ELF-1 (cell line): Measurements from ENCODE around the gene TAB2.
"Not testable (repeated sequence)": the region's sequence is repeated elsewhere in the genome, so short reads cannot be mapped to it uniquely, and the experiment has no call there.

Experiments used
- DNase-seq: peaks from one replicate; pipeline ENCODE4 v3.0.0-alpha.2; 2016; ENCODE audit warnings: low read depth, low spot score

Gene TAB2

GRCh38 chr6:149311766-149312165, 5.7 kb upstream of the TAB2 start:
- no peak for DNase-seq

- DNase-seq: no peak
These were observed 4.4 kb upstream of the TAB2 start for GRCh38 chr6:149313070-149313469.

- no peak for DNase-seq
These were observed 3.7 kb upstream of the TAB2 start for GRCh38 chr6:149313861-149314260.

GRCh38 chr6:149314325-149314905, 3.1 kb upstream of the TAB2 start:
- DNase-seq: no peak

- no peak for DNase-seq
These were observed 1.3 kb upstream of the TAB2 start for GRCh38 chr6:149316108-149316727.

- peak; percentile 96 for DNase-seq
These were observed 520 bp upstream of the TAB2 start for GRCh38 chr6:149316740-149317643.

GRCh38 chr6:149318581-149319286, 1.2 kb downstream of the TAB2 start:
- DNase-seq: peak; percentile 20

GRCh38 chr6:149319422-149319821, 1.9 kb downstream of the TAB2 start:
- no peak for DNase-seq

- DNase-seq: not testable (repeated sequence)
These were observed 2.5 kb downstream of the TAB2 start for GRCh38 chr6:149320016-149320415.

GRCh38 chr6:149320796-149321195, 3.3 kb downstream of the TAB2 start:
- no peak for DNase-seq

- no peak for DNase-seq
These were observed 5.8 kb downstream of the TAB2 start for GRCh38 chr6:149323353-149323752.

- no peak for DNase-seq
These were observed 6.4 kb downstream of the TAB2 start for GRCh38 chr6:149323925-149324324.

- no peak for DNase-seq
These were observed 6.9 kb downstream of the TAB2 start for GRCh38 chr6:149324428-149324827.

GRCh38 chr6:149325648-149326236, 8.2 kb downstream of the TAB2 start:
- DNase-seq: no peak

GRCh38 chr6:149327638-149328037, 10.1 kb downstream of the TAB2 start:
- no peak for DNase-seq

GRCh38 chr6:149328083-149328482, 10.6 kb downstream of the TAB2 start:
- DNase-seq: no peak

GRCh38 chr6:149329529-149329928, 12.0 kb downstream of the TAB2 start:
- no peak for DNase-seq

- DNase-seq: no peak
These were observed 12.6 kb downstream of the TAB2 start for GRCh38 chr6:149330133-149330532.

GRCh38 chr6:149331043-149331807, 13.7 kb downstream of the TAB2 start:
- DNase-seq: no peak

GRCh38 chr6:149331871-149332270, 14.4 kb downstream of the TAB2 start:
- no peak for DNase-seq
